Measurements from ENCODE around the gene LDLRAD4. TPM values are rescaled to one million over a fixed set of nuclear protein-coding genes. Genes with fewer than 3 reads are reported as not detected.

Gene LDLRAD4
- total RNA-seq, 1 donor from 2014 or later = 18.4 TPM

DNA sequence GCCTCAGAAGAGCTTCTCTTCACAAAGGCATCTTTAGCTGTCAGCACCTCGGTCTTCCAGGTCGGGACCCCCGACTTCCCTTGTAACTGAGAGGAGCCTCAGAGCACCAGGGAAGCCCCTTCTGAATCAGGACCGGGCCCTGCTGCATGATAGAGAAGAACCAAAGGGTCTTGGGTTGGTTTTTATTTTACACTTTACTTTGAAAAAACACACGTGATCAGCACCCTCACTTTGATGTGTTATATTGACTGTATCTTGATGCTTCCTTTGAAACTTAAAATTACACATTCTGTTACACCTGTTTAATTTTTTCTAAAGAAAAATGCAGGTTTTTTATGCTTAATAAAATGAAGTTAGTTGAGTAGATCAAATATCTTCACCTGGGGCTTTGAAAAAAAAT lies 305.5 kb downstream of the LDLRAD4 start:
- no peaks in the 10 kb centered on the region for H3K27me3 ChIP-seq
- DNase-seq (no peak), ATAC-seq (no peak)
- TF ChIP-seq, protein P1, sequence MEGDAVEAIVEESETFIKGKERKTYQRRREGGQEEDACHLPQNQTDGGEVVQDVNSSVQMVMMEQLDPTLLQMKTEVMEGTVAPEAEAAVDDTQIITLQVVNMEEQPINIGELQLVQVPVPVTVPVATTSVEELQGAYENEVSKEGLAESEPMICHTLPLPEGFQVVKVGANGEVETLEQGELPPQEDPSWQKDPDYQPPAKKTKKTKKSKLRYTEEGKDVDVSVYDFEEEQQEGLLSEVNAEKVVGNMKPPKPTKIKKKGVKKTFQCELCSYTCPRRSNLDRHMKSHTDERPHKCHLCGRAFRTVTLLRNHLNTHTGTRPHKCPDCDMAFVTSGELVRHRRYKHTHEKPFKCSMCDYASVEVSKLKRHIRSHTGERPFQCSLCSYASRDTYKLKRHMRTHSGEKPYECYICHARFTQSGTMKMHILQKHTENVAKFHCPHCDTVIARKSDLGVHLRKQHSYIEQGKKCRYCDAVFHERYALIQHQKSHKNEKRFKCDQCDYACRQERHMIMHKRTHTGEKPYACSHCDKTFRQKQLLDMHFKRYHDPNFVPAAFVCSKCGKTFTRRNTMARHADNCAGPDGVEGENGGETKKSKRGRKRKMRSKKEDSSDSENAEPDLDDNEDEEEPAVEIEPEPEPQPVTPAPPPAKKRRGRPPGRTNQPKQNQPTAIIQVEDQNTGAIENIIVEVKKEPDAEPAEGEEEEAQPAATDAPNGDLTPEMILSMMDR (IDR thresholded peaks at IDR 0.05) = no peak
- H3K36me3 ChIP-seq = no peaks in the 10 kb centered on the region
- H3K27ac ChIP-seq = no peak overlapping the region
- no peaks in the 10 kb centered on the region for H3K4me1 ChIP-seq
- H3K4me3 ChIP-seq = no peak overlapping the region
- intact Hi-C loops (cut with DNase I) = no loop called here
- no peaks in the 10 kb centered on the region for H3K9me3 ChIP-seq

DNA sequence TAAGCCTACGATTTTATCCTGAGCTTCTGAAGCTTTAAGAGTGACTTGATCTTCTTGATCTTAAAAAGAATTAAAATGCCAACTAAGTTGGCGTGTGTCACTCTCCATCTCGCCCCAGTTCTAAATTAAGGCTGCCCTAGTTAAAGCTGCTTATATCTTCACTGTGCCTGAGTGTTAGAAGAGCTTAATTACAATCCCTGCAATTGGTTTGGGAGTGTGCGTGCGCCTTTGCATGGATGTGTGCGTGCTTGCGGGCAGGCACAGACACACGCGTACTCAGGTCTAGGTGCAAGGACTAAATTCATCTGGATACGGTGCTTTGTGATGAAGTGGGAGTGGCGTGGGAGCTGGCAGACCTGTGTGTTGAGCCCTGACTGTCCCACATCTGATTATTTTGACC lies 306.3 kb downstream of the LDLRAD4 start:
- intact Hi-C loops (cut with DNase I) = loop anchor here (5.0 kb wide), 1 partner anchor 308 kb away; the partner anchor contains the start of gene LDLRAD4
- Histone ChIP-seq H3K27me3 (no peaks in the 10 kb centered on the region), H3K27ac (no peak overlapping the region), H3K36me3 (no peaks in the 10 kb centered on the region), H3K9me3 (no peaks in the 10 kb centered on the region), H3K4me3 (no peak overlapping the region), H3K4me1 (no peaks in the 10 kb centered on the region)
- DNase-seq (no peak), ATAC-seq (no peak)
- TF ChIP-seq, protein P1 (IDR thresholded peaks at IDR 0.05) = no peak

DNA sequence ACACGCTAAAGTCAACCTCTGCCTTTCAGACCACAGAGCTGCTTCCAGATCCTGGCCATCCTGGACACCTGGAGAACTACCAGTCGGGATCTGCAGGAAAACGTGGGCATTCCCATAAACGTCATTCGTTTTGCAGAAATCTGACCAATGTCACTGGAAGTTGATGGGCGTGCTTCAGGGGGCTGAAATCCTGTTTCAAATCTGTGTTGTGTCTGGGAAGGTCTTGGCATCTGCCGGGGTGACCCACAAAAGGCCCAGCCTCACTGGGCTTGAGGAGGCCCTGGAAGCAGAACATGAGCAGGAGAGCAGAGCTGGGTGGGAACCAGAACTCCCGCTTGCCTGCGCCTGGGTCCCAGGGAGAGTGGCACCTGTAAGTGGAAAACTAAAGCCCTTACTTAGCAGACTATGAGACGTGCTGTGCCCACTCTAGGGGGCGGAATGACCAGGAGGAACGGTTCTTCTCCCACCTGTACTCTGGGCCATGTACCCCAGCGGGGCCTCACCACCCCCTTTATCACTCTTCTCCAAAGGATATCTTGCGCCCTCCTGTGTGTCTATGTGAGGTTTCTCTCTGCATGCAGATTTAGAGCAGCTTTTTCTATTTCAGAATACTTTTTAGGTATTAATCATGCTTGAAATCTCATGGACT lies 306.9 kb downstream of the LDLRAD4 start:
- Histone ChIP-seq H3K9me3 (no peaks in the 10 kb centered on the region), H3K36me3 (no peaks in the 10 kb centered on the region), H3K4me3 (no peak overlapping the region), H3K27ac (no peak overlapping the region), H3K27me3 (no peaks in the 10 kb centered on the region), H3K4me1 (no peaks in the 10 kb centered on the region)
- TF ChIP-seq, protein P1 (IDR thresholded peaks at IDR 0.05) = no peak
- intact Hi-C loops (cut with DNase I) = loop anchor here (5.0 kb wide), 1 partner anchor 308 kb away; the partner anchor contains the start of gene LDLRAD4
- DNase-seq = no peak
- ATAC-seq = no peak

DNA sequence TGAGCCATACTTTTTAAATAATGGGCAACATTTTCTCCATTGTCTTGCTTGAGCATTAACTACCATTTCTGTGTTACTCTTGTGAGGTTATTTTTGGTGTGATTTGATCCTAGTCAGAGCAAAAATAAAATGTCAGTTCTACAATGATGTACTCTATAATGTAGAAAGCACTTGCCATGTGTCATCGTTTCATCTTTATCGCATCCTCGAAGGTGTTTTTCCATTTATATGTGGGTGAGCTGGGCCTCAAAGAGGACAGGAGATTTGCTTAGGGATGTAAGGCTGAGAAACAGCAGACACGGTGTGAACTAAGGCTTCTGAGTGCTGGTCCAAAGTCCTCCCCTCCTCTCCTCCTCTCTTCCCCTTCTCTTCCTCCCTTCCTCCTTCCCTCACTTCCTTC lies 308.0 kb downstream of the LDLRAD4 start:
- Histone ChIP-seq H3K9me3 (no peaks in the 10 kb centered on the region), H3K4me1 (no peaks in the 10 kb centered on the region), H3K27ac (no peak overlapping the region), H3K36me3 (no peaks in the 10 kb centered on the region), H3K27me3 (no peaks in the 10 kb centered on the region), H3K4me3 (no peak overlapping the region)
- ATAC-seq (no peak), DNase-seq (no peak)
- intact Hi-C loops (cut with DNase I) = loop anchor here (5.0 kb wide), 1 partner anchor 309 kb away; the partner anchor contains the start of gene LDLRAD4
- TF ChIP-seq, protein P1 (IDR thresholded peaks at IDR 0.05) = no peak

DNA sequence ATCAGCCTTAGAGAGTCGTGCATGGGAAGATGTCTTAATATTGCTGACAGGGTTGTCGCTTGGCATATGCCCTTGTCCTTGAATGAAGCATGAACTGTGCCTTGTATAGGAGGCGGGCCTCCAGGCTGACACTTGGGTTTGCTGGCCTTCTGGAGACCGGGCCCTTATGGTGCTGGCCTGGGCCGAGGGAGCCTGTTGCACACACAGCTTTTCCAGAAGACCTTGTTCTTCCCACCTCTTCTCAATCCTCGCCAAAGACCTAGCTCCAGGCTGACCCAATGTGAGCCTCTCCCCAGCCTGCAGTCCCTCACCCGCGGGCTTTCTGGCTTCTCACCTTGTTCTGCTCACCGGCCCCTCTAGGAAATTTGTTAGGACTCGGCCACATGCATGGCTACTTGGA lies 308.7 kb downstream of the LDLRAD4 start:
- H3K4me3 ChIP-seq = no peak overlapping the region
- no peak for DNase-seq
- no peak overlapping the region for H3K27ac ChIP-seq
- intact Hi-C loops (cut with DNase I) = loop anchor here (5.0 kb wide), 1 partner anchor 310 kb away; the partner anchor contains the start of gene LDLRAD4
- TF ChIP-seq, protein P1 (IDR thresholded peaks at IDR 0.05) = no peak
- H3K36me3 ChIP-seq = no peaks in the 10 kb centered on the region
- no peak for ATAC-seq
- H3K27me3 ChIP-seq = no peaks in the 10 kb centered on the region
- H3K9me3 ChIP-seq = no peaks in the 10 kb centered on the region
- no peaks in the 10 kb centered on the region for H3K4me1 ChIP-seq

All from upper lobe of right lung (tissue), 1 donor.